AG09319 (cell line): ENCODE results near the gene KCNJ5.
A peak's percentile ranks its signal among the peaks of the same experiment; 100 is the strongest.

ENCODE experiments used
- DNase-seq: peaks from one replicate; pipeline ENCODE4 v3.0.0-alpha.2; 2010; ENCODE audit warnings: low read depth; ENCODE audit errors: extremely low read depth
- TF ChIP-seq, protein P1 (sequence below): IDR thresholded peaks from 2 replicates; pipeline ENCODE4 v1.5.1; 2011; ENCODE audit warnings: low read depth, mild to moderate bottlenecking, inconsistent platforms, low read length, moderate library complexity

The KCNJ5 gene

DNA sequence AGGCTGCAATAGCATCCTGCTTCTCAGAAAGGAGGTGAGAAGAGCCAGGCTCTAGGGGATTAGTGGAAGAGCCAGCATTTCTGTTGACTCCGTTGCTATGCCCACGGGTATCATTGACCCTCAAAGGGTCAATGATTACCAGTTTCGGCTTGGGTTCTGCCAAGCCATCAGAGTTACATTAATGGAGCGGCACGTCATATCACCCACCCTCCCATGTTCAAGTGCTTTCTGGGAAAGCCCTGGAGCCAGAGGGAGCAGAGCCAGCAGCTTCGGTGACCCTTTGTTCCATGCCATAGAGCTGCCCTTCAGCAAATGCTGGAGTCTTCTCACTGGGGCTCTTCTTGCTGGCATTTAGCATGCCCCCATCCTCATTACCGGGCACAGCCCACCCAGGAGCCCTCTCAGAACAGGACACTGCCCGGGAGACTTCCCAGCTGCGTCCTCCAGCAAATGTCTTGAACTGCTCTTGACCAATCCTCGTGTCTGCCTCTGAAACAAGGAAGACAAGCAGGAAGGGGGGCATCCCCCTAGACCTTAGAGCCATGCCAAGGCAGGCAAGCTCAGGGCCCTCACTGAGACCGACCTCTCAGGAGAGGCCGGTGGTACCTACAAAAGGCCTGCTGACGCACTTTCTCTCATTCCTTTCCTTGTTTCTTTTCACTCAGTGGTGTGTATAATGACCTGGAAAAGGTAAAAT lies 38.7 kb upstream of the KCNJ5 start:
- TF ChIP-seq, protein P1, sequence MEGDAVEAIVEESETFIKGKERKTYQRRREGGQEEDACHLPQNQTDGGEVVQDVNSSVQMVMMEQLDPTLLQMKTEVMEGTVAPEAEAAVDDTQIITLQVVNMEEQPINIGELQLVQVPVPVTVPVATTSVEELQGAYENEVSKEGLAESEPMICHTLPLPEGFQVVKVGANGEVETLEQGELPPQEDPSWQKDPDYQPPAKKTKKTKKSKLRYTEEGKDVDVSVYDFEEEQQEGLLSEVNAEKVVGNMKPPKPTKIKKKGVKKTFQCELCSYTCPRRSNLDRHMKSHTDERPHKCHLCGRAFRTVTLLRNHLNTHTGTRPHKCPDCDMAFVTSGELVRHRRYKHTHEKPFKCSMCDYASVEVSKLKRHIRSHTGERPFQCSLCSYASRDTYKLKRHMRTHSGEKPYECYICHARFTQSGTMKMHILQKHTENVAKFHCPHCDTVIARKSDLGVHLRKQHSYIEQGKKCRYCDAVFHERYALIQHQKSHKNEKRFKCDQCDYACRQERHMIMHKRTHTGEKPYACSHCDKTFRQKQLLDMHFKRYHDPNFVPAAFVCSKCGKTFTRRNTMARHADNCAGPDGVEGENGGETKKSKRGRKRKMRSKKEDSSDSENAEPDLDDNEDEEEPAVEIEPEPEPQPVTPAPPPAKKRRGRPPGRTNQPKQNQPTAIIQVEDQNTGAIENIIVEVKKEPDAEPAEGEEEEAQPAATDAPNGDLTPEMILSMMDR = no peak
- no peak for DNase-seq

DNA sequence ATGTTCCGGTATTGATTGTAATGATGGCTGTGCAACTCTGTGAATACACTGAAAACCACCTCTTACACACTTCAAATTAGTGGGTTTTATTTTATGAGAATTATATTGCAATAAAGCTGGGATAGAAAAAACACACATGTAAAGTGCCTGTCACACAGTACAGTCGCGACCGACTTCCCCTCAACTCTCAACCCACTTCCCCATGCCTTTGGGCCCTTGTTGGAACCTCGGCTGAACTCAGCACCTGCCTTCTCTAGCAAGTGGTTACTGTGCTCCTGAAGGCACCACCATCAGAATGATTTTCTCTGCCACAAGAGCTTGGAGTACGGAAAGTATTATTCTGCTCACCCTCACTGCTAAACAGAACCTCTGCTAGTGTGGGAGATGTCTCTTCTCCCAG lies 37.6 kb upstream of the KCNJ5 start:
- DNase-seq = no peak
- TF ChIP-seq, protein P1 = no peak

DNA sequence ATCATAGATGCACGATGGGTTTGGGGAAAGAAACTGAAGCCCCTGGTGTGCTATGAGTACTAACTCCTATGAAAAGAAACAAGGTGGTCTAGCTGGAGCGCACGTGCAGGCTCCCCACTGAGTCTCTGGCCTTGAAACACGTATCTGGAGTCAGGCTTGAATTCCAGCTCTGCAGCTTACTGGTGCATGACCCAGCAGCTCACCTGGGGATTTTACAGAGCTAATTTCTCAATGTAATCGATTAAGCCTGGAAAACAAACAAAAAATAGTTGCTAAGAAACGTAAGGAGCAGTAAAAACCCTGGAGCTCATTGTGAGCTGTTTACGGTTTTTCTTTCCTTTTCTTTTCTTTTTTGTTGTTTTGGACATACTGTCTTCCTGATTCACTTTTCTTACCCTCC lies 36.3 kb upstream of the KCNJ5 start:
- no peak for DNase-seq
- TF ChIP-seq, protein P1 = no peak

DNA sequence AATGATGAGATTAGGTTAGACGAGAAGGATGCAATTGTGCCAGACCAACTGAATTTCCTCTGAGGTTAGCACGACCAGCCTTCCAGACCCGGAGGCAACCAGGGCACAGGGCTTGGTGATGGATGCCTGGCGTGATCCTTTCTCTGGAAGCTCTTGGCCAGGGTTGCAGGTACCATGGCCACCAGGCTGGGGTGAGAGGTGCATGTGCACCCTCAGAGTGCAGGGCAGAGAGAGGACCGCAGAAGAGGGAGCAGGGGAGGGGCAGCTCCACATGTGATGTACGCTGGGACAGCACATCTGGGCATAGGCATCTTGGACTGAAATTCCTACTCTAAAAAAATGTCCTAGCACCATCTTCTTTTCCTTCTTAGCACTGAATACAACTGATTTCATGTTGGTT lies 34.9 kb upstream of the KCNJ5 start:
- TF ChIP-seq, protein P1 = no peak
- no peak for DNase-seq

DNA sequence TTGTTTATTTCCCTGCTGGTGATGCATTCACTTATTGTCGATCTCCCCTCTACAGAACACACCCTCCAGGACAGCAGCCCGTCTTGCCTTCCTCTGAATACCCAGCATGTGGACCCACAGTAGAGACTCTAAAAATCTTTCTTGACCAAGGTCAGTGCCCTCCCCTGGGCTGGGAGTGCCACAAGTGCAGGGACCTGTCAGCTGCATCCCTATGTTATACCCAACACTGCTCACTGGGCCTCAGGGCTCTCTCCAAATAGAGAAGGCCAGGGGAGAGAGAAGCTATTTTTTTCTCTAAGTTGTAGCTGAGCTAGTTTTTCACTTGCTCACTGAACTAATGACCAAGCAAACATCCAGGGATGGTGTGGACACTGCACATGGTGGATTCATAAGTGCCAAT lies 33.8 kb upstream of the KCNJ5 start:
- DNase-seq = no peak
- TF ChIP-seq, protein P1 = no peak

DNA sequence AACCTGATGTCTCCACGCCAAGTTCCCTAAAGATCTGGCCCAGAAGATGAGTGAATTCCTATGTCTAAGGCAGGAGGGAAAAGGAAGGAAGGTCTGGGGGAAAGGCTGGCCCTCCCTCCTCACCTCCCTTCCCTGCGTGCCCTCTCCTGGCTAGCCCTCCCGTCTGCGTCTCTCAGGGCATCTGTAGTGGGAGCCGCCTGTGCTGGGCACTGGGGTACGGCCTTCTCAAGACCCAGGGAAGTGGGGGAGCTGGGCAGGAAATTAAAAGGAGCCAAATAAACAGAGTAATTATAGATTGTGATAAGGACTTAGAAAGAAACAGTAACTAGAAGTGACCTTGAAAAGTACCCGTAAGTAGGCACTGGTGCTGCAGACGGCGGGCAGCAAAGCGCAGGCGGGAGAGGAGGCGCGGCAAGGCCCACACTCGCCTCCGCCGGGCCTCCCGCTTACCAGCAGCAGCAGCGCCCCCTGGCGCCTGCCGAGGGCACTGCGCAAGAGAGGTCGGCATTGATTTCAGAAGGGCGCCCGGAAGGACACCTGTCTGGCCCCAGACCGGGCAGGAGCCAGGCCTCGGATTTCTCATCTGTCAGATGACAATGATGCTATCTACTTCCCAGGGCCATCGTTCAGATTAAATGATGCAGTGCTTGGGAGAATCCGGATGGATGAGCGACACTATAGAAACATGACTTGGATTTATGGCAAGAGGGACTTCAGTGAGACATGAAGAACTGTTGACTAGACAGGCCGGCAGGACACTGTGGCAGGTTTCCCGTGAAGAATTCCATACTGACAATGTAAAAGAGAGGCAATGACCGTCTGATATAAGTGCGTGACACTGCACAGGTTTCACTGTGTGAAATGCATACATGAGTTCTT lies 31.4 kb upstream of the KCNJ5 start:
- TF ChIP-seq, protein P1 = peak; percentile 60
- DNase-seq = no peak
